GM12891 (cell line): ENCODE results near the gene DPPA5.

Experiments used
- DNase-seq: peaks from one replicate; pipeline ENCODE4 v3.0.0; 2011; ENCODE audit warnings: low spot score; ENCODE audit not compliant: insufficient read length
- FAIRE-seq: peaks from 2 replicates; lab custom pipeline; 2011; peaks lifted over from hg19 to GRCh38; lab: Jason Lieb, UNC
- PAX5 ChIP-seq: IDR thresholded peaks from 2 replicates; pipeline ENCODE4 v1.6.1; 2011; ENCODE audit warnings: low read length, moderate library complexity, mild to moderate bottlenecking; ENCODE audit not compliant: insufficient read depth, severe bottlenecking
- POLR2A ChIP-seq: IDR thresholded peaks from 2 replicates; pipeline ENCODE4 v1.6.1; 2011; ENCODE audit warnings: low read depth, low read length, control low read depth
- POLR2AphosphoS5 ChIP-seq: IDR thresholded peaks from 2 replicates; pipeline ENCODE4 v1.6.1; 2011; ENCODE audit warnings: low read depth, low read length, control low read depth
- POU2F2 ChIP-seq: IDR thresholded peaks from 2 replicates; pipeline ENCODE4 v1.6.1; 2011; ENCODE audit warnings: low read depth, mild to moderate bottlenecking, control low read depth, low read length, moderate library complexity
- SPI1 ChIP-seq: IDR thresholded peaks from 2 replicates; pipeline ENCODE4 v1.6.1; 2011; ENCODE audit warnings: low read depth, low read length, control low read depth
- TAF1 ChIP-seq: IDR thresholded peaks from 2 replicates; pipeline ENCODE4 v1.6.1; 2011; ENCODE audit warnings: low read depth, low read length, control low read depth

The DPPA5 gene

GRCh38 chr6:73364549-73364948 is 10.5 kb upstream of the DPPA5 start:
- DNase-seq (no peak), FAIRE-seq (no peak)
- no peak for TF ChIP-seq POLR2A

DNA sequence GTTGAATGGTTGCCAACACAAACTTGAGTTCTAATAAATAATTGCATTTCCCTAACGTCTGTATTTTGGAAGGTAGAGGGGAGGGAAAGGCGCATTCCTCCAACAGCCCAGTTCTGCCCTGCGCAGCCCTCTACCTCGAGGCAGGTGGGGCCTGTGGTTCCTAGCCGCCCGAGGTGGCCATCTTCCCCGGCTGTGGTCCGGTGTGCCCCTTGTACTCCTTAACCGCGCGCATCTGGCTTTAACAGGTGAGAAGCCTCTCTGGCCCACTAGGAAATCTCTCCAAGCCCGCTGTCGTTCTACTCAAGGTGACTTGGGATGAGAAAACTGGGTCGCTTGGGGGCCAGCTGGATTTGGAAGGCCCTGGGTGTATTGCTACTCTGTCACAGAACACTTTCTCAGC is 10.0 kb upstream of the DPPA5 start:
- no peak for TF ChIP-seq POU2F2
- no peak for TF ChIP-seq TAF1
- TF ChIP-seq SPI1 = no peak
- TF ChIP-seq PAX5 = no peak
- no peak for TF ChIP-seq POLR2AphosphoS5
- TF ChIP-seq POLR2A = no peak
- no peak for FAIRE-seq
- no peak for DNase-seq

GRCh38 chr6:73363537-73363875 is 9.4 kb upstream of the DPPA5 start:
- DNase-seq (no peak), FAIRE-seq (no peak)

DNA sequence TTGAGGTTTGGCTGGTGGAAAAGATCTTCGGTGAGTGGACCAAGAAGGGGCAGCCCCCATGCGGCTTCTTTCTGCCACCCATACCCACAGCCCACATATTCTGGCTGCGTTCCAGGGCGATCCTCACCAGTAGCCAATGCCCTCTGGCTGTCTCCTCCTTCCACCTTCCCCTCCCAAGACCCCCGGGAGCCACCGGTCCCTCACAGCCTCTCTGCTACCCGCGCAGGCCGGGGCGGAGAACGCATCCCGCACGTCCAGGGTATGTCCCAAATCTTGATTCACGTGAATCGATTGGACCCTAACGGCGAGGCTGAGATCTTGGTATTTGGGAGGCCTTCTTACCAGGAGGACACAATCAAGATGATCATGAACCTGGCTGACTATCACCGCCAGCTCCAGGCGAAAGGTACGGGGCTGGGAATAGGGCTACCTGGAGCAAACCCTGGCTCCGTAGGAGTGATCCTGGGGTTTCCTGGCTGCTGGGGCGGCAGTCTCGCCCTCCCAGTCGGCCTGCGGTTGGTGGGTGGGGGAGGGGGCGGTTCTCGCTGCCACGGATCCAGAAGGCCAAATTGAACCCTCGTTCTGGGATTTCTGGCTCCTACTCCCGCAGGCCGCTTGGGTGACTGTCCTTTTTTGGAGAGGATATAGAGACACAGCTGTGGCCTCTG is 8.9 kb upstream of the DPPA5 start:
- DNase-seq = no peak
- no peak for TF ChIP-seq POLR2AphosphoS5
- TF ChIP-seq POU2F2 = no peak
- no peak for FAIRE-seq

More at GRCh38 chr6:73363537-73363875, 9.4 kb upstream of the DPPA5 start:
- TF ChIP-seq SPI1 (no peak), POLR2AphosphoS5 (no peak), POU2F2 (no peak), POLR2A (no peak), PAX5 (no peak), TAF1 (no peak)

DNA sequence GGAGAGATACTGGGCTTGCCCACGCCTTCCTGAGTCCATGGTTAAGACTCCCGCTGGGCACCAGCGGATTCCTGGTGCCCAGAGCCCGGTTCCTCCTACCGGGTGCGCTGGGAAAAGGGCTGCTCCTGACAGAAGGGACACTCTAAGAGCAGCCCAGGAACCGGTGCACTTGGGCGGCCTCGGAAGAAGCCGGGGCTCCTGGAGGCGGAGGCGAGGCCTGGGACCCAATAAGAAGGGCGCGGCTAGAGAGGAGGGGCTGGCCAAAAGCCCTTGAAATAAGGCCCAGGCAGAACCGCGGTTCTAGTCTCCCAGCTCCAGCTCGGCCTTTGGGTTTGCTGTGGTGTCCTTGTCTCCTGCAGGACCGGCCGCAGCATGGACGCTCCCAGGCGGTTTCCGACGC is 8.3 kb upstream of the DPPA5 start, which contains the start of gene KHDC3L:
Gene KHDC3L, plus strand, starts transcription at position 301 of the 400 bp plus-strand sequence. Its CDS starts 72 bp downstream, at position 373.
- TF ChIP-seq POLR2A (no peak), PAX5 (no peak), POU2F2 (no peak), TAF1 (no peak), POLR2AphosphoS5 (no peak), SPI1 (no peak)
- DNase-seq (no peak), FAIRE-seq (no peak)

DNA sequence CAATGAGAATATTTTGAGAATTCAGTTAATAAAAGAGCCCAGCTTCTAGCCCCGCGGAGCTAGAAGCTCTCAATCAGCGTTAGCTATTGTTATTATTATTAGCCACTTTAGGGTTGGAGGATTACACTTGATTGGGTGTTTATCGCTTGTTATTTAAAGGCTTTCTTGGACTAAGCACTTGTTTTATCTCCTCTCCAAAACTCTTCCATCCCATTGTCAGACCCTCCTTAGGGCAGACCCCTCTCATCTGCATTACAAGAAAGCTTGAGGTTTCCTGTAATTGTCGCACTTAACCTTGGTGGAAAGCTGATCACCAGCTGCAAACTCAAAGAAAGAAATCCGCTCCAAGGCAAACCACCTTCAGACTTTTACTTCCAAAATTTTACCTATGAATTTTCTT is 4.8 kb downstream of the DPPA5 start:
- no peak for FAIRE-seq
- no peak for DNase-seq
- TF ChIP-seq PAX5 (no peak), POLR2AphosphoS5 (no peak), POU2F2 (no peak), SPI1 (no peak), TAF1 (no peak), POLR2A (no peak)

DNA sequence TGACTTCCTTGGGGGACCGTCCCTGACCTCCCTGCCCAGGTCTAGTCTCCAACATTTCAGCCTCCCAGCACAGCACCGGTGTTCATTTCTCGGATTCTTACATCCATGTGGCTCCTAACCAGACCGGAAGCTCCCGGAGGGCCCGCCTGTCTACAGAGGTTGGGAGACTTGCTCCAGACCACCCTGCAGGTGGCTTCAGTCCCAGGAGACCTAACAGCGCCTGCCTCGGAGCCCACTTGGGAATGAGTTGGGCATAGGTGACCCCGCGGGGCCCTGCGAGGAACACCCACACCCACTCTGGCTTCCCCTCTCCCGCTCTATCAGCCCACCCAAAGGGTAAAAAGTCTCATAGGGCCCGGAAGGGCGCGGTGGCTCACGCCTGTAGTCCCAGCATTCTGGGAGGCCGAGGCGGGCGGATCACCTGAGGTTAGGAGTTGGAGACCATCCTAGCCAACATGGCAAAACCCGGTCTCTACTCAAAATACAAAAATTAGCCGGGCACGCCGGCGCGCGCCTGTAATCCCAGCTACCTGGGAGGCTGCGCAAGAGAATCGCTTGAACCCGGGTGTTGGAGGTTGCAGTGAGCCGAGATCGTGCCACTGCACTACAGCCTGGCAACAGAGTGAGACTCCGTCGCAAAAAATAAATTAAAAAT is 5.4 kb downstream of the DPPA5 start:
- no peak for DNase-seq
- no peak for FAIRE-seq

DNA sequence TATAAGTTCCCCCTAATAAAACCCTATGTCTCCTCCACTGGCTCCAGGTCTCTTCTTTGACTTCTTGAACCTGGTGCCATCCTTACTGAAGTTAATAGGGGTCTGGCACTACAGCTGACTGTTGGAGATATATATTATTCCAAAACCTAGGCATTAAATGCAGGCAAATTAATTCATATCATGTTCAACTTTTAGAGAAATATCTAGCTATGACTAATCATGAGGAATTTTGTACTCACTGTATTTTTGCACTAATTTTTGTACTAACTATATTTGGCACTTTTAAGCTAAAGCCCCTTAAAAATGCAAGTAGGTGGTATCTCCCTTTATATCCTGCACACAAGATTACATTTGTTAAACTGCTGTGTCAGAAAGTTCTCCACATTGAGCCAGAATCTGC is 10.9 kb downstream of the DPPA5 start:
- FAIRE-seq = no peak
- DNase-seq = no peak
- TF ChIP-seq POLR2A = no peak
- TF ChIP-seq POU2F2 = no peak
- TF ChIP-seq SPI1 = no peak

More for the DNA sequence above, 5.4 kb downstream of the DPPA5 start:
- TF ChIP-seq POU2F2 = no peak
- TF ChIP-seq SPI1 = no peak
- TF ChIP-seq POLR2AphosphoS5 = no peak
- TF ChIP-seq TAF1 = no peak
- TF ChIP-seq PAX5 = no peak
- TF ChIP-seq POLR2A = no peak

DNA sequence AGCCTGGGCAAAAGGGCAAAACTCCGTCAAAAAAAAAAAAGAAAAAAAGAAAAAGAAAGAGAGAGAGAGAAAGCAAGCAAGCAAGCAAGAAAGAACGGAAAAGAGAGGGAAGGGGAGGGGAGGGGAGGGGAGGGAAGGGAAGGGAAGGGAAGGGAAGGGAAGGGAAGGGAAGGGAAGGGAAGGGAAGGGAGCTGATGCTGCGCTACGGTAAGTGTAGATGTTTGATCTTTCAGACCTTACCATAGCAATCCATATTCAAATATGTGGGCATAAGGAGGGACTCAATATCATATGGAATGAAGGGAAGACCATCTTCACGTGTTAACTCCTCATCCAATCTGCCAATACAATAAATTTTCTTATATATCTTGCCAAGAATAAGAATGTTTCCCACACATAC is 11.9 kb downstream of the DPPA5 start:
- no peak for DNase-seq
- TF ChIP-seq TAF1 (no peak), POLR2A (no peak)
- no peak for FAIRE-seq

DNA sequence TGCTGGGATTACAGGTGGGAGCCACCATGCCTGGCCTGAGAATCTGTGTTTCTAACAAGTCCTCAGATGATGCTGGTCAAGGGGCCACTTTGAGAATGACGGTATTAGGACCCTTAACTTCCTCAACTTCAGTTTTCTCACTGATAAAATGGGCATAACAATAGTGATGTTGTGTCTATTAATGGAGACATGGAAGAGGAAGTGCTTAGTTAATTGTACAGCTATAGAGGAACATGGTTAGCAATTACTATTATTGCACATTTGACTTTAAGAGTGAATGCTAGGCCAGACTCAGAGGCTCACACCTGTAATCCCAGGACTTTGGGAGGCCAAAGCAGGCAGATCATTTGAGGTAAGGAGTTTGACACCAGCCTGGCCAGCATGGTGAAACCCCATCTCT is 12.7 kb downstream of the DPPA5 start:
- no peak for TF ChIP-seq PAX5
- TF ChIP-seq TAF1 = no peak
- no peak for TF ChIP-seq POLR2AphosphoS5
- TF ChIP-seq SPI1 = 0 out of 2 replicates have a peak, but pooled peaks have one; percentile 34
- no peak for TF ChIP-seq POU2F2
- TF ChIP-seq POLR2A = no peak
- FAIRE-seq (no peak), DNase-seq (no peak)
